SK-N-SH treated with all-trans-retinoic acid at 6 μM for 48 hours (cell line): ENCODE data around the gene KRT36.

Source experiments
- ATAC-seq: fragments of 200-7000 bp; cut with Tn5 transposase; 3 replicates; pipeline ENCODE4 v1.9.1; 2020; ENCODE audit warnings: mild to moderate bottlenecking, moderate library complexity
- ARNTL ChIP-seq: fragments of 450-650 bp; formaldehyde crosslinking; IDR thresholded peaks from 2 replicates; pipeline ENCODE4 v1.5.0; 2020; ENCODE audit warnings: low read depth, mild to moderate bottlenecking, moderate library complexity, borderline replicate concordance
- BACH2 ChIP-seq: fragments of 250-450 bp; sonication (Bioruptor Pico); IDR thresholded peaks from 2 replicates; pipeline ENCODE4 v1.9.0; 2021; ENCODE audit warnings: mild to moderate bottlenecking, borderline replicate concordance
- CREB5 ChIP-seq: fragments of 250-450 bp; sonication (Bioruptor Pico); IDR thresholded peaks from 2 replicates; pipeline ENCODE4 v1.5.1; 2020; ENCODE audit warnings: low read depth, mild to moderate bottlenecking, moderate library complexity
- CSDC2 ChIP-seq: fragments of 250-450 bp; sonication (Bioruptor Pico); IDR thresholded peaks from 2 replicates; pipeline ENCODE4 v1.5.0; 2020; ENCODE audit warnings: mild to moderate bottlenecking, moderate library complexity
- CSRNP3 ChIP-seq: fragments of 250-450 bp; sonication (Bioruptor Pico); IDR thresholded peaks from 2 replicates; pipeline ENCODE4 v1.5.1; 2021; ENCODE audit warnings: mild to moderate bottlenecking, moderate library complexity
- ESRRG ChIP-seq: fragments of 250-450 bp; sonication (Bioruptor Pico); IDR thresholded peaks from 2 replicates; pipeline ENCODE4 v1.6.1; 2021; ENCODE audit warnings: mild to moderate bottlenecking
- GLIS3 ChIP-seq: fragments of 250-450 bp; sonication (Bioruptor Pico); IDR thresholded peaks from 2 replicates; pipeline ENCODE4 v1.5.0; 2020; ENCODE audit warnings: mild to moderate bottlenecking, moderate library complexity
- ISL1 ChIP-seq: fragments of 250-450 bp; sonication (Bioruptor Pico); IDR thresholded peaks from 2 replicates; pipeline ENCODE4 v2.1.2; 2022; ENCODE audit warnings: mild to moderate bottlenecking, moderate library complexity
- OSR1 ChIP-seq: fragments of 250-450 bp; sonication (Bioruptor Pico); IDR thresholded peaks from 2 replicates; pipeline ENCODE4 v1.8.0; 2022; ENCODE audit warnings: moderate library complexity, mild to moderate bottlenecking, inconsistent platforms
- PATZ1 ChIP-seq: fragments of 250-450 bp; sonication (Bioruptor Pico); IDR thresholded peaks from 2 replicates; pipeline ENCODE4 v1.8.0; 2020; ENCODE audit warnings: mild to moderate bottlenecking, moderate library complexity, borderline replicate concordance
- POU6F1 ChIP-seq: fragments of 250-450 bp; sonication (Bioruptor Pico); IDR thresholded peaks from 2 replicates; pipeline ENCODE4 v1.8.0; 2021; ENCODE audit warnings: low read depth, mild to moderate bottlenecking, moderate library complexity, borderline replicate concordance
- SNAI2 ChIP-seq: fragments of 250-450 bp; sonication (Bioruptor Pico); IDR thresholded peaks from 2 replicates; pipeline ENCODE4 v1.5.0; 2020; ENCODE audit warnings: mild to moderate bottlenecking, moderate library complexity
- TCF4 ChIP-seq: fragments of 250-450 bp; sonication (Bioruptor Pico); IDR thresholded peaks from 2 replicates; pipeline ENCODE4 v1.8.0; 2021; ENCODE audit warnings: mild to moderate bottlenecking, moderate library complexity, borderline replicate concordance
- TOX ChIP-seq: fragments of 250-450 bp; sonication (Bioruptor Pico); IDR thresholded peaks from 2 replicates; pipeline ENCODE4 v1.8.0; 2021; ENCODE audit warnings: mild to moderate bottlenecking, moderate library complexity, borderline replicate concordance
- TSHZ2 ChIP-seq: fragments of 250-450 bp; sonication (Bioruptor Pico); IDR thresholded peaks from 2 replicates; pipeline ENCODE4 v1.5.0; 2020; ENCODE audit warnings: mild to moderate bottlenecking, moderate library complexity
- ZC3H10 ChIP-seq: fragments of 250-450 bp; sonication (Bioruptor Pico); IDR thresholded peaks from 2 replicates; pipeline ENCODE4 v1.5.1; 2021; ENCODE audit warnings: mild to moderate bottlenecking, moderate library complexity
- ZFP3 ChIP-seq: fragments of 250-450 bp; sonication (Bioruptor Pico); IDR thresholded peaks from 2 replicates; pipeline ENCODE4 v1.5.0; 2020; ENCODE audit warnings: mild to moderate bottlenecking, moderate library complexity
- ZFP30 ChIP-seq: fragments of 450-650 bp; formaldehyde crosslinking; IDR thresholded peaks from 2 replicates; pipeline ENCODE4 v1.5.0; 2022; ENCODE audit warnings: mild to moderate bottlenecking, moderate library complexity
- ZNF565 ChIP-seq: fragments of 450-650 bp; formaldehyde crosslinking; conservative IDR thresholded peaks from 2 replicates; pipeline ENCODE4 v1.5.0; 2020; ENCODE audit warnings: low read depth, mild to moderate bottlenecking, moderate library complexity
- ZNF70 ChIP-seq: fragments of 450-650 bp; formaldehyde crosslinking; IDR thresholded peaks from 2 replicates; pipeline ENCODE4 v1.5.0; 2020; ENCODE audit warnings: mild to moderate bottlenecking, moderate library complexity
- ZNF8 ChIP-seq: fragments of 450-650 bp; formaldehyde crosslinking; IDR thresholded peaks from 2 replicates; pipeline ENCODE4 v1.5.0; 2020; ENCODE audit warnings: mild to moderate bottlenecking, moderate library complexity

The KRT36 gene

GRCh38 chr17:41492351-41492750 lies 2.6 kb upstream of the KRT36 start:
- ATAC-seq, result no peak

GRCh38 chr17:41491476-41491875 lies 1.8 kb upstream of the KRT36 start:
- no peak for TF ChIP-seq CSDC2 (CRISPR knock-in tag)
- no peak for TF ChIP-seq SNAI2
- TF ChIP-seq ZFP30 (CRISPR knock-in tag), result no peak
- no peak for TF ChIP-seq ARNTL (CRISPR knock-in tag)
- no peak for TF ChIP-seq ZFP3
- TF ChIP-seq GLIS3 (CRISPR knock-in tag), result no peak
- TF ChIP-seq ZNF70 (CRISPR knock-in tag), result no peak
- ATAC-seq, result no peak

More at GRCh38 chr17:41492351-41492750, 2.6 kb upstream of the KRT36 start:
- TF ChIP-seq CSDC2 (CRISPR knock-in tag), result no peak
- no peak for TF ChIP-seq TSHZ2
- no peak for TF ChIP-seq ZNF565 (CRISPR knock-in tag)
- TF ChIP-seq OSR1, result no peak
- no peak for TF ChIP-seq ARNTL (CRISPR knock-in tag)
- no peak for TF ChIP-seq BACH2 (CRISPR knock-in tag)
- TF ChIP-seq ZFP30 (CRISPR knock-in tag), result no peak
- no peak for TF ChIP-seq ESRRG (CRISPR knock-in tag)
- no peak for TF ChIP-seq PATZ1 (CRISPR knock-in tag)
- no peak for TF ChIP-seq ISL1 (CRISPR knock-in tag)
- TF ChIP-seq, all 23 proteins: peak for 0

GRCh38 chr17:41490000-41490990 lies 585 bp upstream of the KRT36 start:
- ATAC-seq, result no peak
- no peak for TF ChIP-seq ARNTL (CRISPR knock-in tag)
- no peak for TF ChIP-seq SNAI2
- no peak for TF ChIP-seq TCF4 (CRISPR knock-in tag)
- TF ChIP-seq TOX, result no peak

- no peak for TF ChIP-seq CREB5 (CRISPR knock-in tag)
- no peak for TF ChIP-seq BACH2 (CRISPR knock-in tag)
- no peak for TF ChIP-seq TSHZ2
- no peak for TF ChIP-seq GLIS3 (CRISPR knock-in tag)
- TF ChIP-seq ZNF8 (CRISPR knock-in tag), result no peak
- no peak for TF ChIP-seq ISL1 (CRISPR knock-in tag)
- TF ChIP-seq ESRRG (CRISPR knock-in tag), result no peak
- no peak for TF ChIP-seq POU6F1 (CRISPR knock-in tag)
- no peak for TF ChIP-seq ZFP30 (CRISPR knock-in tag)
- TF ChIP-seq ZFP3, result no peak
- TF ChIP-seq ZNF70 (CRISPR knock-in tag), result no peak
- TF ChIP-seq TCF4 (CRISPR knock-in tag), result no peak
- no peak for TF ChIP-seq ZC3H10 (CRISPR knock-in tag)
- TF ChIP-seq OSR1, result no peak
- no peak for TF ChIP-seq CSRNP3
- ATAC-seq, result peak; percentile 46; the same call in 1 of the 3 replicates
Measured at GRCh38 chr17:41486809-41487530, 2.7 kb downstream of the KRT36 start.
